Psoas muscle (tissue), 8 donors: ENCODE data around the gene PARP12. TPM values are rescaled to one million over a fixed set of nuclear protein-coding genes. Genes with fewer than 3 reads are reported as not detected.

Experiments
- ATAC-seq, 4 donors: fragments of 200-7000 bp; cut with Tn5 transposase; one replicate each; pipeline ENCODE4 v1.9.1; 2020; ENCODE audit warnings: moderate library complexity in 3 of 4, mild to moderate bottlenecking in 2 of 4
- DNase-seq, 2 donors: peaks; one replicate each; pipeline ENCODE4 v3.0.0-alpha.2; 2020
- H3K27ac ChIP-seq: fragments of 200-600 bp; one replicate; pipeline ENCODE4 v1.8.0; 2022
- H3K27me3 ChIP-seq, 3 donors: fragments of 200-600 bp in 1 of 3; one replicate each; pipeline versions ENCODE4 v1.6.1 to v1.8.0; 2013 to 2022; ENCODE audit warnings: low read length in 2 of 3, mild to moderate bottlenecking in 2 of 3, moderate library complexity in 1 of 3; ENCODE audit not compliant: insufficient read depth in 3 of 3
- H3K36me3 ChIP-seq, 2 donors: fragments of 200-600 bp in 1 of 2; one replicate each; pipeline versions ENCODE4 v1.6.1 to v1.8.0; 2013 to 2022; ENCODE audit warnings: low read depth in 1 of 2, mild to moderate bottlenecking in 1 of 2, moderate library complexity in 1 of 2; ENCODE audit not compliant: insufficient read depth in 1 of 2
- H3K4me1 ChIP-seq: fragments of 200-600 bp; one replicate; pipeline ENCODE4 v1.8.0; 2022
- H3K4me3 ChIP-seq: fragments of 200-600 bp; one replicate; pipeline ENCODE4 v1.8.0; 2022; ENCODE audit warnings: mild to moderate bottlenecking
- H3K9me3 ChIP-seq: fragments of 200-600 bp; one replicate; pipeline ENCODE4 v1.8.0; 2022
- WGBS, 3 donors: extraction: QIAGEN DNeasy Blood & Tissue Kit; methylation state at CpG; one replicate each; pipeline versions ENCODE4 v1.1.6 to v1.1.7; 2013; 5-methylcytosine and 5-hydroxymethylcytosine counted together
- intact Hi-C, 2 donors: fragments of 100-400 bp; cut with DNase I; formaldehyde crosslinking; loops; one replicate each; pipeline versions ENCODE4 v1.11.0 to v1.14.2; 2022
- polyA plus RNA-seq, 3 donors: library from polyadenylated mRNA; stranded (reverse); fragments of 200-250 nt; gene quantifications; one replicate each; pipeline ENCODE4 v1.2.3, GENCODE V29; 2013
- total RNA-seq, 4 donors: library from RNA; stranded (reverse); fragmentation: NEBNext Ultra II Directional in 2 of 4; extraction: Animal tissue kit (Norgen Biotek cat#: 25700) in 2 of 4; gene quantifications; one replicate each; pipeline versions ENCODE4 v1.2.1 to v1.2.4, GENCODE V29; 2021 to 2023
- TF ChIP-seq, protein P1 (sequence below): fragments of 200-600 bp; IDR thresholded peaks from one replicate; pipeline ENCODE4 v1.8.0; 2022; ENCODE audit warnings: antibody characterized with exemption
- donor health status: healthy with polysubstance abuse.
- donor health status: DM: no; HTN: no; CAD: no; lungs with moderate emphysema.
- donor health status: Bipolar disorder and iron deficiency.
- donor health status: healthy.
- donor health status: DM: yes; HTN: yes; CAD: no.
- donor health status: DM: no; HTN: no; CAD: no.
- donor health status: DM: no; HTN: no; CAD: no.
- donor health status: DM: yes; HTN: yes; CAD: no.

Gene PARP12
- total and polyA plus RNA-seq, 7 donors, result 4.3 to 6.9 (median 5.2) TPM

GRCh38 chr7:139987691-139988516, 74.8 kb downstream of the PARP12 start:
- peaks cover 0 to 2% (median 0%) of the 10 kb centered on the region in 3 donors for H3K27me3 ChIP-seq
- no peaks in the 10 kb centered on the region for H3K4me1 ChIP-seq
- no peak overlapping the region for H3K27ac ChIP-seq
- WGBS, 3 donors, result 71 to 80% (median 76%) methylated on average over 13 of the region's 13 CpGs
- H3K4me3 ChIP-seq, result no peak overlapping the region
- H3K9me3 ChIP-seq, result no peaks in the 10 kb centered on the region
- no peak for DNase-seq
- TF ChIP-seq, protein P1, sequence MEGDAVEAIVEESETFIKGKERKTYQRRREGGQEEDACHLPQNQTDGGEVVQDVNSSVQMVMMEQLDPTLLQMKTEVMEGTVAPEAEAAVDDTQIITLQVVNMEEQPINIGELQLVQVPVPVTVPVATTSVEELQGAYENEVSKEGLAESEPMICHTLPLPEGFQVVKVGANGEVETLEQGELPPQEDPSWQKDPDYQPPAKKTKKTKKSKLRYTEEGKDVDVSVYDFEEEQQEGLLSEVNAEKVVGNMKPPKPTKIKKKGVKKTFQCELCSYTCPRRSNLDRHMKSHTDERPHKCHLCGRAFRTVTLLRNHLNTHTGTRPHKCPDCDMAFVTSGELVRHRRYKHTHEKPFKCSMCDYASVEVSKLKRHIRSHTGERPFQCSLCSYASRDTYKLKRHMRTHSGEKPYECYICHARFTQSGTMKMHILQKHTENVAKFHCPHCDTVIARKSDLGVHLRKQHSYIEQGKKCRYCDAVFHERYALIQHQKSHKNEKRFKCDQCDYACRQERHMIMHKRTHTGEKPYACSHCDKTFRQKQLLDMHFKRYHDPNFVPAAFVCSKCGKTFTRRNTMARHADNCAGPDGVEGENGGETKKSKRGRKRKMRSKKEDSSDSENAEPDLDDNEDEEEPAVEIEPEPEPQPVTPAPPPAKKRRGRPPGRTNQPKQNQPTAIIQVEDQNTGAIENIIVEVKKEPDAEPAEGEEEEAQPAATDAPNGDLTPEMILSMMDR, result no peak
- ATAC-seq, result no peak
- intact Hi-C loops, result no loop called here
- no peaks in the 10 kb centered on the region for H3K36me3 ChIP-seq

DNA sequence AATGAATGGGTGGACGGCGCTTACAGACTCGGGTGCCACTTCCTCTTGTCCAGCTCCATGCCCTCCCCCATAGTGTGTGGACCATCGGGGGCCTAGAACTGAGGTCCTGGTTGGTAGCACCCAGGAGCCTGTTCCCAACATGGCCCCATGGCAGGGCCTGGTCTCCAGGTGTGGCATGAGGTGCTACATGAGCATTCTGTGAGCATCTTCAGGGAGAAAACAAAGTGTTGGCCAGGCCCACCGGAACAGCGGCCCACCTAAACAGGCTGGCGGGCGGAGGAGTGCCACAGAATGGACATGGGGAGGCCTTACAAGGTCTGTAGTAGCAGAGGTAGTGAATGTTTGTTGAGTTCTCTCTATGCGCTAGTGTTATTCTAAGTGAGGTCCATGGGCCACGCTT, 76.9 kb downstream of the PARP12 start:
- no peaks in the 10 kb centered on the region for H3K36me3 ChIP-seq
- no peaks in the 10 kb centered on the region for H3K9me3 ChIP-seq
- H3K4me1 ChIP-seq, result no peaks in the 10 kb centered on the region
- TF ChIP-seq, protein P1, result no peak
- H3K27me3 ChIP-seq, result peaks cover 0 to 2% (median 0%) of the 10 kb centered on the region in 3 donors
- intact Hi-C loops, result no loop called here
- no peak for ATAC-seq
- H3K4me3 ChIP-seq, result no peak overlapping the region
- no peak overlapping the region for H3K27ac ChIP-seq
- no peak for DNase-seq
- 91 to 98% (median 96%) methylated on average over 10 of the region's 10 CpGs for WGBS, 3 donors

DNA sequence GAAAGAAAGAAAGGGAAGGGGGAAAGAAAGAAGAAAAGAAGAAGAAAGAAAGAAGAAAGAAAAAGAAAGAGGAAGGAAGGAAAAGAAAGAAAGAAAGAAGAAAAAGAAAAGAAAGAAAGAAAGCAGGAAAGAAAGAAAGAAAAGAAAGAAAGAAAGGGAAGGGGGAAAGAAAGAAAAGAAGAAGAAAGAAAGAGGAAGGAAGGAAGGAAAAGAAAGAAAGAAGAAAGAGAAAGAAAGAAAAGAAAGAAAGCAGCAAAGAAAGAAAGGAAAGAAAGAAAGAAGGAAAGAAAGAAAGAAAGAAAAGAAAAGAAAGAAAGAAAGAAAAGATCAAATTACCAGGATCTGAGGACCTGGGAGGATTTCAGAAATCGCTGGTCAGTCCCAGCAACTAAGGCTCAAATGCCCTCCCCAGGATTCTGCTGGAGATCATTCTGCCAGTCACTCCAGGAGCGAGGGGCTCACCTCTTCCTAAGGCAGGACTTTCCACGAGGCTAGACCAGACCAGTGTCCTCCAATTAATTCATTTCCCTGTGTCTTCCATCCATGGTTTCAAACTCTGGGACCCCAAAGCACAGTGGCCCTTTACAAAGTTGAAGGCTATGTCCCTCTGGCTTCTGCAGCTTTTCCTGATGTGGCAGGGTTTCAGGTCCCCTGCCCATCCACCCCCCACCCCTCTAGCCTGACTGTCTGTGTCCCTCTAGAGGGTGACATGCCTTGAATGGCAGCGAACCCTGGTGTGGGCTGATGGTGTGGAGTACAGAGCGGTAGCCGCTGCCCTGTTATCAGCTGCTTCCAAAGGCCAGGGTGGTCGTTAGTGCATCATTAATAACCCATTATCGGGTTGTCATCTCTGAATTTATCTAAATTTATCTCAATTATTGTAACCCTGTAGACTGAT, 77.9 kb downstream of the PARP12 start:
- no peaks in the 10 kb centered on the region for H3K4me1 ChIP-seq
- intact Hi-C loops, result no loop called here
- TF ChIP-seq, protein P1, result no peak
- H3K36me3 ChIP-seq, result no peaks in the 10 kb centered on the region
- 62 to 74% (median 67%) methylated on average over 8 of the region's 8 CpGs for WGBS, 3 donors
- ATAC-seq (no peak), DNase-seq (no peak)
- H3K27me3 ChIP-seq, result peaks cover 0 to 2% (median 0%) of the 10 kb centered on the region in 3 donors
- H3K4me3 ChIP-seq, result no peak overlapping the region
- H3K9me3 ChIP-seq, result no peaks in the 10 kb centered on the region
- no peak overlapping the region for H3K27ac ChIP-seq

DNA sequence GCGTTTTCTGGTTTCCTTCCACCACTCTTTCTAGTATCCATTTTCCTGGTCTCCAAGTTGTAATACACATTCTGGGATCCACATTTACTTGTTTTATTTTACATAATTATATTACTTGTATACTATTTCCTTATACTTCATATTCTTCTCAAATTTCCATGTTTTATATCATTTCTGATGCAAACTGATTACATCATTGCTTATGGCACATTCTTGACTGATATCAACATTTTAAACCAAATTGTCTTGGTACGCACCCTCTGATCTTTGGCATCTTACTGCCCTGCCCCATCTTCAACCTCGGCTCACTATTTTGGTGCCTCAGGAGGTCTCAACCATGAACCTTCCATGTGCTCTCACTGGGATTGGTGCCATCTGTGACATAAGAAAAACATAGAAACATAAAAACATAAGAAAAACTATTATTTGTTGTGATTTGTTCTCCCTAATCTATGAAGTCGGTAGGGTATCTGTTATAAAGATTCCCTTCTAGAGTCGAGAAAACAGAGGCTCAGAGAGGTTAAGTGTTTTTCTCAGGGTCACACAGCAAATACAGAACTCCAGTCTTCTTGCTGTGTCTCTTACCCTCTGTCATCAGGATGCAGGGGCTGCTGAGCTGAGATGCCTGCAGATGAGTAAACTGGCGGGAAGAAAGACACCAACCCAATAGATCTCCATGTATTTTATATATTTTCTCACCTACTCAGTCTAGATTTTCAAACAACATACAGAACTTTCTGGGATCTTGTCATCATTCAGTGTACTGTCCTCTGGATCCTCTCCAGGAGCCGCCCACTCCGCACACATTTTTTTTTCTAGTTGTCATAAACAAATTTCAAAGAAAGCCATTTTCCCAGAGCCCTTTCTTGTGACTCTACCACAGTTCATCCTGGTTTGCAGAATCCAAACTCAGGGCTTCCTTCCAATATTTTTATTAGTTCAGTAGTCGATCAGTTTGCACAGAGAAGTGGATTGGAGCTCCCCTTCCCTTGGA, 79.5 kb downstream of the PARP12 start:
- TF ChIP-seq, protein P1, result no peak
- H3K27ac ChIP-seq, result no peak overlapping the region
- ATAC-seq (no peak), DNase-seq (no peak)
- no peak overlapping the region for H3K4me3 ChIP-seq
- H3K9me3 ChIP-seq, result no peaks in the 10 kb centered on the region
- H3K36me3 ChIP-seq, result no peaks in the 10 kb centered on the region
- 75 to 84% (median 77%) methylated on average over 9 of the region's 9 CpGs for WGBS, 3 donors
- no peaks in the 10 kb centered on the region for H3K4me1 ChIP-seq
- intact Hi-C loops, result no loop called here
- peaks cover 0 to 2% (median 0%) of the 10 kb centered on the region in 3 donors for H3K27me3 ChIP-seq
